NCI-H446 (cell line): ENCODE results near the gene RNASE1.
A peak's percentile ranks its signal among the peaks of the same experiment; 100 is the strongest.
"Not testable (repeated sequence)": the region's sequence is repeated elsewhere in the genome, so short reads cannot be mapped to it uniquely, and the experiment has no call there.

Experiments
- DNase-seq, 2 experiments: peaks; one replicate each; lab custom pipeline; 2025; lab: John Stamatoyannopoulos, UW

RNASE1 gene

DNA sequence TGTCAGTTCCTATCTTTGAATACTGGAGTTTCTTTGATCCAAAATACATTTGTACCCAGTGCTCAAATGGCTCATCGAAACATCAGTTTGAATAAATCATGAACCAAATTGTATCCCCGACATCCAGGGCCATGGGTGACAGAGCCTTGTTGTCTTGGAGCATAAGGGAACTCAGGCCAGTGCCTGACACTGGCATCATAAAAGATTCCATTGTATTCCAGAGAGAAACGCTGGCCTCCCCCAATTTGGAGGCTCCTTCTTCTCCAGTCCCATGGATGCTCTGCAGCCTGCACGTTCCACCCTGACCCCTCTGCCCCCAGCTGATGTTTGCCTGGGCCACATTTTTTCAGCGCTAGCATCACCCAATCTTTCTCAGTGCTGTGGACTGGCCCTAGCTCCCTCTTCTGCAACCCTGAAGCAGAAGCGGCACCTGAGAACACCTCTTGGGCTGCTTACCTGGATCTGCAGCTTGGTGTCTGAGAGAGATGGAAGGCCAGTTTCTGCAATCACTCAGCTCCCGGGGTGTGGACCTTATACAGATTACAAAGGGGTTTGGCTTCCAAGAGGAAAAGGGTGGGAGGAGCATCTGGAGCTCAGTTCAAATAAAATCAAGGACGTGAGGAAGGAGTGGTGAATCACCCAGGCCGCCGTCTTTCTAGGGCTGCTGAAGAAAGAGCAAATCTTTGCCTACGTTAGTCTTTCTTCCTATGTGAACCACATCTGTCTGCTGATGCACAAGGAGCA is at the start of gene RNASE1:
TSS of gene RNASE1 (minus strand) at position 504 of the 744 bp plus-strand sequence. CDS start 776 bp downstream, outside the sequence.
- no peak for DNase-seq

DNA sequence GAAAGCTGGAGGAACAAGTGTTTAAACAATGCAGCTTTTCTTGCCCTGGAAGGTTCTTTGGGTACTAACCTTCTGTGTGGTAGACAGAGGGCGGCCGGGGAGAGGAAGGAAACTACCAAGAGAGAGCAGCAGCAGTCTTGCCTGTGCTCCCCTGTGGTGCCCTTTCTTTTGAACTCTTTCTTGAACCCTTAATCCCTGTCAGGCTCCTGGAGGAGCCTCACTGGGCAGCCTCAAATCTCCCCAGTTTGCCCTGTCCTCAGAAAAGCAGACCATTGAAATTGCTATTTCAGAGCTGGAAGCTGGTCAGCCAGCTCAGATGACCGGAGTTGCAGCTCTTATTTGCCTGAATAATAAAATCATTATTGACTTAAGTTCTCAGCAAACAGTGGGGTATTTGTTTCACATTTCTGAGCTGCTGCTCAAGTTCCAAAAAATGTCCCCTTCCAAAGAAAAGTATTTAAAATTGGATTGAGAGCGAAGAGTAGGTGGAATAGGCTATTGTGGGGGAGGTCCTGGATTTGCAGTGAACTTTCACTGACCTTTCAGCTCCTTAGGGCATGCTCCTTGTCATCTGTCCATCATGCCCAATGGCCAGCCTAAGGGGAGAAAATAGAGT is 46.4 kb upstream of the RNASE1 start:
- no peak for DNase-seq

DNA sequence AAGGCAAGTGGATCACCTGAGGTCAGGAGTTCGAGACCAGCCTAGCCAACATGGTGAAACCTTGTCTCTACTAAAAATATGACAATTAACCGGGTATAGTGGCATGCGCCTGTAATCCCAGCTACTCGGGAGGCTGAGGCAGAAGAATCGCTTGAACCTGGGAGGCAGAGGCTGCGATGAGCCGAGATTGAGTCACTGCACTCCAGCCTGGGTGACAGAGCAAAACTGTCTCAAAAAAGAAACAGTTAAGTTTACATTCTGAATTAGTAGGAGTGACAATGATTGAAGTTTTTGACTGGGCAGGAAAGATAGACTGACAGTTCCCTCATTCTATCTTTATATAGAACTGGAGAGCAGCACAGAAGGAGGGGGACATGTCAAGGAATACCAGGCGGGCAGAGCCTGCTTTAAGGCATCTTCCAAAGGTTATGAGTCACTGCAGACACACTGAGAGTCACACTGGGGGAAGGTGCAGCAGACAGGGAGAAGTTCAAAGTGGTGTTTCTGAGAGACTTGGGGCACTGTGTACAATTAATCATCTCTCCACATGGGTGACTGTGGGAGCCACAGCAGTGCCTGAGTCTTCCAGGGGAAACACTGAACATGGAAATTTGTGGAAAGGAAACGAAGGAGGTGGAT is 45.8 kb upstream of the RNASE1 start:
- DNase-seq, result no peak

DNA sequence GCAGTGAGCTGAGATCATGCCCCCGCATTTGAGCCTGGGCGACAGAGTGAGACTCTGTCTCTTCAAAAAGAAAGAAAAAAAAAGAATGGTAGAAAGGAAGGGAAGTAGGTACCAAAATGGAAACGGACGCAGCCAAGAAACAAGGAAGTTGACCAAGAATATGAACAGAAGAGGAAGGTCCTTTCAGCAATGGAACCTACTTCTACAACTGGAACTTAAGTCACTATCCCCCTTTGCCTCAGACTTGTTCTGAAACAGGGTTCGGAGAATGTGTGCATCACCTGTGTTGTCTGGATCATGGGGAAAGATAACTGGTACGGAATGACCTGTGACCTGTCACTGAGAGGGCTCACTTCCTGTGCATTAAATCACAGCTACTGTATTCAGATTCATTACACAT is 43.9 kb upstream of the RNASE1 start:
- DNase-seq, result no peak

DNA sequence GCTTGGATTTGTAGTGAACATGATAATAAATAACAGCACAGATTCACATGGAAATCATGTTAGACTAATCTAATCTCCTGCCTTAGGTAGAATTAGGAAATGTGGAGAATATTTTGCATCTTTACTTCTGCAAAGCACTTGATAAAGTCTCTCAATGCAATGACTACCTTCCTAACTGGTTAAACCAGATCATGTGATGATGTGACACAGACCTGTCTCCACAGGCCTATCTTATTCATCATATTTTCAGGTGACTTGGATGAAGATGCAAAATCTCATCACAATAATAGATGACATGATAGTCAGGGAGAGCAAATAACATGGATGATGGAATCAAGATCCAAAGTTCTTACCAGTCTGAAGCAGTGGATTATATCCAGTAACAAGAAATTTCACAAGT is 38.5 kb upstream of the RNASE1 start:
- no peak for DNase-seq

DNA sequence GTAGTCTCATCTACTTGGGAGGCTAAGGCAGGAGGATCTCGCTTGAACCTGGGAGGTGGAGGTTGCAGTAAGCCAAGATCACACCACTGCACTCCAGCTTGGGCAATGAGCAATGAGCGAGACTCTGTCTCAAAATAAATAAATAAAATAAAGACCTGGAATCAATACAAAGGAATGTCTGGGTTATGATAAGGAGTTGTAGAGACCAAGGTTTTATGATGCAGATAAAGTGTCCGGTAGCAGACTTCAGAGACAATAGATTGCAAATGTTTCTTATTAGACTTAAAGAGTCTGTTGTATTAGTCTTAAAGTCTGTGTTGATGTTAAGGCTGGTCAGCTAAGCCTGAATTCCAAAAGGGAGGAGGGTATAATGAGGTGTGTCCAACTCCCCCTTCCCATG is 35.2 kb upstream of the RNASE1 start:
- DNase-seq, result no peak

DNA sequence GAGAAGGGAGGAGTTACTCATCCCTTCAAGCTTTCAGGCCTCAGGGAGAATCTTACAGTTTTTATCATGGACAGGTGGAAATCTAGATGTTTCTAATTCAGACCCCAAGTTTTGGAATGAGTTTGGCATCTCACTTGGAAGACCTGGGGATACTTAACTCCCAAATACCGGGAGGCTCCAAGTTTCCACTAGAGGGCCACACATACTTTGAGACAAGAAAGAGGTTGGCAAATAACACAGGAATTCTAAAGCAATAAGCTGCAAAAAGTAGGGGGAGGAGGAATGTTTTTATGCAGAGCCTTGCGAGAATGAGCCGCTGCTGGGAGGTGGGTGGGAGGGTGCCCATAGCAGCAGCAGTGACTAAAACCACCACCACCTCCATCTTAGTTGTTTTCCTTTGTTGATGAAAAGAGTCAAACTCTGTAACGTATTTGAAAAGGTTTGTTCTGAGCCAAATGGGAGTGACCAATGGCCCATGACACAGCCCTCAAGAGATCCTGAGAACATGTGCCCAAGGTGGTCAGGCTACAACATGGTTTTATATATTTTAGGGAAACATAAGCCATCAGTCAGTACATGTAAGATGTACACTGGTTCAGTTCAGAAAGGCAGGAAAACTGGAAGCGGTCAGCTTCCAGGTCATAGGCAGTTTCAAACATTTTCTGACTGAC is 34.2 kb upstream of the RNASE1 start:
- peak in 1 of 2 experiments; percentile 10 for DNase-seq

DNA sequence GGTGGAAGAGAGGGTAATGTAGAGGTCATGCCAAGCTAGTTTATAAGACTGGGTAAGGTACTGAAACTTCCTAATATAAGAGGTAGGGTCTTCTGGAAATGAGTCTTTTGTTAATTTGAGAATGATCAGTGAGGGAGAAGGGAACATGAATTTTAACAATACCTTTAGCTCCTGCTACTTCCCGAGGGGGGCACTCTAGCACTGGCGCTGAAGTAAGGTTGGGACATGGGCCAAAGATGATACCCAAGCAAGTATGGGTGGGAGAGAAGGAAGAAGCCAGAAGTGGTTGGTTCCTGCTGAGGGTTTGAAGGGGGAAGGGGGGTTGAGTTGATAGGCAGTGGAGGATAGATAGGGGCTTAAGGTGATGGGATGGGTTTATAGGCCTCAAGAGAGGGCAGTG is 32.3 kb upstream of the RNASE1 start:
- no peak for DNase-seq

DNA sequence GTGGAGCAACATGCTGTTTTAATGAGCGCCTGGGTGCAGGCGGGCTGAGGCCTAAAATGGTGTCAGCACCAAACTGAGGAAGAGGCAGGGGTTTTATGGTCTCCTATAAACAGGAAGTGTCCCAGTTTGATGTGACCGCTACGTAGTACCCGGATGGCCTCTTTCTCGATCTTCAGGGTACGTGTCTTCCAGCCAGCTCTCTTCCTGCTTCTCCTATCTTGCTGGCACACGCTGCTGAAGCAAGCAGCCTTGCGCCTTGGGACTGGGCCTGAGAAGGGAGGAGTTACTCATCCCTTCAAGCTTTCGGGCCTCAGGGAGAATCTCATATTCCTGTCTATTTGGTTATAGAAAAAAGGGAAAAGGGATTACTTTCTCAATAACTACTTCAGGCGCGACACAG is 28.2 kb upstream of the RNASE1 start:
- DNase-seq, result no peak

DNA sequence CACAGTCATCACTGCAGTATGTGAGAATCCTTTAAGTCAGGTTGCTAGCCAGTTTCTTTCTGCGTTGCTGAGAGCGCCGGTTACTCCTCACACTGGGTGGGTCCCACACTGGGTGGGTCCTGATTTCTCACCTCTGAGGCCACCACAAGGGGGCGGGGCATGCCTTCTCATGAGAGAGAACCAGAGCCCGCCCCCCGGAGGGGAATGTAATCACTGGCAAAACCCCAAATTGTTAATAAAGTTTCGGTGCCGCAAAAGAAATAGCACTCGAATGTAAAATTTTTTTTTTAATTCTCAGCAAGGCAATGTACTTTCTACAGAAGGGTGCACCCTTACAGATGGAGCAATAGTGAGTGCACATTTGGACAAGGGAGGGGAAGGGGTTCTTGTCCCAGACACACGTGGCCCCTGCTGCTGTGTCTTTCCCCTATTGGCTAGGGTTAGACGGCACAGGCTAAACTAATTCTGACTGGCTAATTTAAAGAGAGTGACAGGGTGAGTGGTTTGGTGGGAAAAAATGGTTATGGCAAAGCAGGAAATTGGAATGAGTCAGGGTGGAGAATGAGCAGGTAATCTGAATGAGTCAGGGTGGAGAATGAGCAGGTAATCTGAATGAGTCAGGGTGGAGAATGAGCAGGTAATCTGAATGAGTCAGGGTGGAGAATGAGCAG is 25.5 kb upstream of the RNASE1 start:
- not testable (repeated sequence) for DNase-seq

DNA sequence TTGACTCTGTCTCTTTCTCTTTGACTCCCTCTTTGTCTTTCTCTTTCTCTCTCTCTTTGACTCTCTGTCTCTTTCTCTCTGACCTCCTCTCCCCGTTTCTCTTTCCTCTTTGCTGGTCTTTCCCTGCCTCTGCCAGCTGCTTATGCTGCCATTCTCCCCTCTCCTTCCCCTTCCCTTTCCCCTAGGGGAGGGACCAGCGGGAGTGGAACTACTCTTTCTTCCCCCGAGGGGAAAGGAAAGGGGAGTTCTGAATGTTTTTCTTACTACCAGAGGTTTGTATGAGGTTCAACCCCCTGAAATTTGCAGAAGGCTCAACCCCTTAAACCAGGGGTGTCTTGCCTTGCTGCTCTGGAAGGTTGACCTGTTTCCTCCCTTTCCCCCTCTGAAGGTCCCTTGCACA is 24.7 kb upstream of the RNASE1 start:
- no peak for DNase-seq

DNA sequence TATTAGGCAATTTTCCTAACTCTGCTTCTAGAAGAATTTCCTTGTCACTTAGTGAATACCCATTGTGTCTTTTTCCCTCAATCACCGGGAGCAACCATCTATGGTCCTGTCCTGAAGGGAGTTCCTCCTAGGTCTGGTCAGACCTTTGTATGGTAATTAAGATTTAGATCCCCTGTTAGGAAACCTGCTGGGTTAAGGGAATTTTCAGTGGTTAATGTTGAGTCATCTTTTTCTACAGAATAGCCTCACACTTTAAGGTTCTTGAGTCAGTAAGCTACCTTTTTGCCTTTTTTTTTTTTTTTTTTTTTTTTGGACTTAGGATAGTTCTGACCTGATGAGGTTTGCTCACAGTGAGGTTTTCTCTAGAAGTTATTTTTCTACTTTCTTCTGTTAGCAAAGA is 24.0 kb upstream of the RNASE1 start:
- not testable (repeated sequence) for DNase-seq

DNA sequence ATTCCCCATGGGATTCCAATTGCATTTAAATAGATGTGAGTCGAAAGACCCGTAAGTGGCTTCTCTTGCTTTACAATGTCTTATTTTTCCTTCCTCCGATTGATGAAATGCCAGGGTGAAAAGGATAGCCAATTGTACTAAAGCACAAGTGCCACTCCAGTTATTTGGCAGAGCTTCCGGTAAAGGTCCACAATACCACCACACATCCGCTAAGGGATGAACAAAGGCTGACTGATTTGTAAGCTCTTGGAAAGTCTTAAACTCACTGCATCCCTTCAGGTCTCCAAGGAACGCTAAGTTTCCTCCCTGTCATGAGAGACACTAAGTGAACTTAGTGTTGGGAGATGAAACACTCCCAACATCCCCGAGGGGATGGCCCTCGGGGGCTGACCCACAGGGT is 21.2 kb upstream of the RNASE1 start:
- DNase-seq, result no peak

DNA sequence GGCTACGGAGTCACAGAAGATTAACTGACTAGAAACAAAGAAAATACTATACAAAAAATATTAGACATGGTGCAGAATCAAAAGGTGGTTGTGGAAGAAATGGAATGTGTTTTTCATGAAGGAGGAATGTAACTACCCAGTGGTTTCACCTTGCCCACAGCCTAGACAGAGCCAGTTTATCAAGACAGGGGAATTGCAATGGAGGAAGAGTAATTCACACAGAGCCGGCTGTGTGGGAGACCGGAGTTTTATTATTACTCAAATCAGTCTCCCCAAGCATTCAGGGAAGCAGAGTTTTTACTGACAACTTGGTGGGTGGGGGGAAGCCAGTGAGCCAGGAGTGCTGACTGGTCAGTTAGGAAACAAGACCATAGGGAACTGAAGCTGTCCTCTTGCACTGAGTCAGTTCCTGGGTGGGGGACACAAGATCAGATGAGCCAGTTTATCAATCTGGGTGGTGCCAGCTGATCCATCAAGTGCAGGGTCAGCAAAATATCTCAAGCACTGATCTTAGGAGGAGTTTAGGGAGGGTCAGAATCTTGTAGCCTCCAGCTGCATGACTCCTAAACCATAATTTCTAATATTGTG is 19.0 kb upstream of the RNASE1 start:
- not testable (repeated sequence) for DNase-seq

DNA sequence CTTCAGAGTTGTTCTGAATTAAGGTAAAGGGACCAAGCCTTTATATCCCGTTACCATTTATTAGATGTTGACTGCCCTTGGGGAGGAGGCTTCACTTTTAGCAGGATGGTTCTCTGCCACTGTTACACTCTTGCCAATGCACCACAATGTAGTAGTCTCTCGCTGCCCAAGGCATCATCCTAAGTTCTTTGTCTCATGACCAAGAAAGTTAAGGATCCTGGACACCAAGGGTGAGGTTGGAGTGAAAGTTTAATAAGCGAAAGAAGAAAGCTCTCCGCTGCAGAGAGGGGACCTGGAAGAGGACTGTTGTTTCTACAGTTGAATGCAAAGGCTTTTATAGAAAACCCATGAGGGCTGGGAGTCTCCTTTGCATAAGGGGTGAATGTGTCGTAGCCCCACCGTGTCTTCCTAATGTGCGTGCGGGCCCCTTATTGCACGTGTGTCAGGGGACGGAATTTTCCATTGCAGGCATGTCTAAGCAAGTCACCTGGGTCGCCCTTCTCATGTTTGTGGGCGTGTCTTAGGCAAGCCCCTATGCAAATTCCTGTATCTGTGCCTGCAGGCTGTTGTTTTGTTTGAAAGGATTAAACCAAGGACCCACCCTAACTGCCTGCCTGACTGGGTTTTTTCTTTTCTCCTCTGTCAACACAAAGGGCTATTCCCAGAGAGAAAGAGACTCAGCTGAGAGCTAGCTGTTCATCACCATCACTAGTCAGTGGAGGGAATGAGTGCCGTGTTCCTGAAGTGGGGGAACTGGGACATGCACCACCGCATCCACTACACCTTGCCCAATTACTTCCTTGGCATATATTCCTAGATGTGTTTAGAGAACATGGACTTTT is 17.6 kb upstream of the RNASE1 start:
- DNase-seq, result no peak

DNA sequence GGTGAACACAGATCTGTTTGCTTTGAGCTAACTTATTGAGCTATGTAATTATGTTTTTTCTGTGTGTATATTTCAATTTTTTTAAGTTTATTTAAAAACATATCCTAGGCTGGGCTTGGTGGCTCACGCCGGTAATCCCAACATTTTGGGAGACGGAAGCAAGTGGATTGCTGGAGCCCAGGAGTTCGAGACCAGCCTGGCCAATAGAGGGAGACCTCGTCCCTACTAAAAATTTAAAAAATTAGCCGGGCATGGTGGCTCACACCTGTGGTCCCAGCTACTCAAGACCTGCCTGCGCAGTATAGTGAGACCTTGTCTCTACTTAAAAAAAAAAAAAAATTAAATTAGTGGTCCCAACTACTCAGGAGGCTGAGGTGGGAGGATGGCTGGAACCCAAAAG is 16.2 kb upstream of the RNASE1 start:
- DNase-seq, result no peak

DNA sequence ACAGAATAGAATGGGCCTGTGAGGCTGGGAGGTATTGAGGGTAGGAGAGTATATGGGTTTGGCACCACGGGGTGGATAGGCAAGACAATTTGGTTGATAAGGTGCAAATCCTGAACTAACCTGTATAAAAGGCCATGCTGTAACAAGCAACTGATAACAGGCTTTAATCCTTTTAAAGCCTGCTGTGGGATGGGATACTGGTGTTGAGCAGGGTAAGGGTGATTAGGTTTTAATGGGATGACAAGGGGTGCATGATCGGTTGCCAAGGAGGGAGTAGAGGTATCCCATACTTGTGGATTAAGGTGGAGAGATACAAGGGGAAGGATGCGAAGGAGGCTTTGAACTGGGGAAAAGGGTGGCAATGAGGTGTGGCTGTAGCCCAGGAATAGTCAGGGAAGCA is 13.3 kb upstream of the RNASE1 start:
- not testable (repeated sequence) for DNase-seq

DNA sequence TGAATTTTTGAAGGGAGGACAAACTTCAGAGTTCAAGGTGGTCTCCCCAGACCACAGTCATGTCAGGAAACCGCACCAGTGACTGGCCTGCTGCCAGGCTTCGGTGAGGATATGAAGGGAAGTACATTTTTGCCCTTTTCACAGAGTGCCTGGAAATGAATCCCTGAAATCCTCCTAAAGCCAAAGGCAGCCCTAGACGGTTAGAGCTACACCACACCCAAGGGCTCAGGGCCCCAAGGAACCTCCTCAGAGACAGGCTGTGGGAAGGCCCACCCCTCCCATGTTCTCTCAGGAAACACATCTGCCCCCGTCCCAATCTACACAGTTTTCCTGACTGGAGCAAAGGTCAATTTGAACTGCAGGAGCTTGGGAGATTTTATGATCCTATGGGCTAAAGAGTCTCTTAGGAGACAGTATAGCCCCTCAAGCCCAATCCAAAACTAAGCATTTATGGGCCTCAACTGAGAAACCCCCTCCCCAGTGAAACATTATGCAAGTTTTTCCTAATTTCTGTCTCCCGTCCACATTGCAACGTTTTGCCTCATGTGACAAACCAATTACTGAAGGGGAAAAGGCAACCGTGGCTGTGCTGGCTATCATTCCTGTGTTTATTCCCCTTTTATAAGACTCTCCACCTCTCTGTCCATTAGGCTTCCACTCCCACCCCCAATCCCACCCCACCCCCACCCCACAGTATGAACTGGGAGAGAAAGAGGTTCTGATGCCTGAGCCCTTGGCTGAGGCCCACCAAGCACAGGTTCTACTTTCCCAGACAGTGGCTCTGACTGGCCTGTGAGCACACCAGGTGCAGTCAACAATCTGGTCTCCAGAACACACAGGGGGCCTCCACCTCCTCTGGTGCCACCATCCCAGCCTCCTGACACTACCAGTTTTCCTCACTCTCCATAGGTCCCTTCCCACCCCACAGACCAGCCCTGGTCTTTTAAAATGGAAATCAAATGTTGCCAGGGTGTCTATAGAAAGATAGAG is 9.6 kb upstream of the RNASE1 start:
- DNase-seq, result no peak

DNA sequence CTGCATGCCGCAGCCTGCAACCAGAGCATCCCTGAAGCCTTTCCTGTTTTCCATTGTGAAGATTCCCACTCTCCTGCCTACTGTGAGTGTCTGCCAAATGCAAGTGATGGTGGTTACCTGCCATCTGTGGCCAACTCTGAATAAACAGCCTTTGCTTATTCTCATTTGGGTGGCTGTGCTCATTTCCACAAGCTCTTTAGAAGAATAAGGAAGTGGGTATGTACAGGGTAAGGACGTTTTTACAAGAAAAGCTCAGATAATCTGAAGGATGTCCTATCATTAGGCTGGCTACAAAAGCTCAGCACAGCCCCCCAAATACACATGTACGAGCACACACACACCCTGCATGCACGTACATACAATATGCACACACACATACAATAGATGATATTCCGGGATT is 7.3 kb upstream of the RNASE1 start:
- no peak for DNase-seq

DNA sequence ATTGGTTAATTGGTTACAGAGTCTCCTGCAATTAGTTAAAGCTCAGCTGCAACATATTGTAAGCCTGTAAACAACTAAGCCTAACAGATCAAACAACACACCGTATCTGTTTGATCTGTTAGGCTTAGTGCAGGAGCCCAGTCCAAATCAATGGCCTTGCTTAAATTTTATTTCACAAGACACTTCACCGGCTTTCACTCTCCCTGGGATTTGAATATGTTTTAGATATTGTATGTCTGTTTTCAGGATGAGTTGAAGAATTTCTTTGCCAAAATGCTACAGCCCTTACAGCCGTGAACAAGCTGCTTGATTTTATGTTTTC is 5.5 kb upstream of the RNASE1 start:
- no peak for DNase-seq
